BE2C (cell line): ENCODE data around the gene SPON1.

ENCODE experiments used
- DNase-seq: peaks from one replicate; pipeline ENCODE4 v3.0.0-alpha.2; 2020
- H3K27me3 ChIP-seq: fragments of 250-450 bp; sonication (Bioruptor Pico); 2 replicates; pipeline ENCODE4 v1.5.1; 2020; ENCODE audit warnings: mild to moderate bottlenecking
- H3K36me3 ChIP-seq: fragments of 250-450 bp; sonication (Bioruptor Pico); 2 replicates; pipeline ENCODE4 v1.5.1; 2020; ENCODE audit warnings: mild to moderate bottlenecking
- H3K4me1 ChIP-seq: fragments of 250-450 bp; sonication (Bioruptor Pico); 2 replicates; pipeline ENCODE4 v1.5.1; 2020
- H3K4me3 ChIP-seq: 2 replicates; pipeline ENCODE4 v1.5.1; 2011; ENCODE audit warnings: low read depth, low read length
- H3K9me3 ChIP-seq: fragments of 250-450 bp; sonication (Bioruptor Pico); 2 replicates; pipeline ENCODE4 v1.5.1; 2020
- CTCF ChIP-seq: IDR thresholded peaks from 2 replicates; pipeline ENCODE4 v1.5.1; 2012; ENCODE audit warnings: mild to moderate bottlenecking, low read depth, low read length

The SPON1 gene

GRCh38 chr11:14300661-14301304 lies 338.3 kb downstream of the SPON1 start:
- DNase-seq: peak; percentile 29
- Histone ChIP-seq H3K36me3 (no peaks in the 10 kb centered on the region), H3K4me3 (no peak overlapping the region), H3K27me3 (no peaks in the 10 kb centered on the region), H3K4me1 (no peaks in the 10 kb centered on the region), H3K9me3 (no peaks in the 10 kb centered on the region)
- TF ChIP-seq CTCF: peak; percentile 74

- Histone ChIP-seq H3K9me3 (no peaks in the 10 kb centered on the region), H3K4me3 (no peak overlapping the region), H3K27me3 (no peaks in the 10 kb centered on the region), H3K4me1 (no peaks in the 10 kb centered on the region), H3K36me3 (no peaks in the 10 kb centered on the region)
- TF ChIP-seq CTCF: no peak
- DNase-seq: no peak
Measured at GRCh38 chr11:14304601-14305000, 342.1 kb downstream of the SPON1 start.

GRCh38 chr11:14305649-14306048 lies 343.1 kb downstream of the SPON1 start:
- H3K4me3 ChIP-seq: no peak overlapping the region
- no peaks in the 10 kb centered on the region for H3K36me3 ChIP-seq
- TF ChIP-seq CTCF: no peak
- no peak for DNase-seq
- no peaks in the 10 kb centered on the region for H3K27me3 ChIP-seq
- H3K4me1 ChIP-seq: no peaks in the 10 kb centered on the region
- H3K9me3 ChIP-seq: no peaks in the 10 kb centered on the region

GRCh38 chr11:14306481-14306880 lies 344.0 kb downstream of the SPON1 start:
- TF ChIP-seq CTCF: no peak
- no peak for DNase-seq
- Histone ChIP-seq H3K4me3 (no peak overlapping the region), H3K27me3 (no peaks in the 10 kb centered on the region), H3K9me3 (no peaks in the 10 kb centered on the region), H3K4me1 (no peaks in the 10 kb centered on the region), H3K36me3 (no peaks in the 10 kb centered on the region)

GRCh38 chr11:14308114-14308896 lies 345.8 kb downstream of the SPON1 start:
- TF ChIP-seq CTCF: peak; percentile 56
- Histone ChIP-seq H3K9me3 (no peaks in the 10 kb centered on the region), H3K4me1 (no peaks in the 10 kb centered on the region), H3K36me3 (no peaks in the 10 kb centered on the region), H3K4me3 (no peak overlapping the region), H3K27me3 (no peaks in the 10 kb centered on the region)
- DNase-seq: no peak

- no peaks in the 10 kb centered on the region for H3K36me3 ChIP-seq
- H3K9me3 ChIP-seq: no peaks in the 10 kb centered on the region
- H3K4me3 ChIP-seq: no peak overlapping the region
- TF ChIP-seq CTCF: no peak
- no peaks in the 10 kb centered on the region for H3K4me1 ChIP-seq
- H3K27me3 ChIP-seq: no peaks in the 10 kb centered on the region
- no peak for DNase-seq
Measured at GRCh38 chr11:14308897-14309387, 346.4 kb downstream of the SPON1 start.
